HepG2 (cell line): ENCODE data around the gene METTL22. TPM values are rescaled to one million over a fixed set of nuclear protein-coding genes. Genes with fewer than 3 reads are reported as not detected.

ENCODE experiments used
- ATF4 ChIP-seq, 2 experiments: fragments of 450-650 bp in 1 of 2; sonication (generic) in 1 of 2; formaldehyde crosslinking; IDR thresholded peaks; 2 replicates each; pipeline versions ENCODE4 v1.5.0 to v1.8.0; 2020 to 2022; ENCODE audit warnings: mild to moderate bottlenecking in 1 of 2, missing genetic modification reagents in 1 of 2
- EED ChIP-seq: sonication (generic); formaldehyde crosslinking; IDR thresholded peaks from 2 replicates; pipeline ENCODE4 v1.5.0; 2020; ENCODE audit warnings: mild to moderate bottlenecking, missing genetic modification reagents
- KIAA2018 ChIP-seq: sonication (generic); formaldehyde crosslinking; IDR thresholded peaks from 2 replicates; pipeline ENCODE4 v1.5.0; 2020; ENCODE audit warnings: mild to moderate bottlenecking, missing genetic modification reagents, borderline replicate concordance
- MIXL1 ChIP-seq: IDR thresholded peaks from 2 replicates; pipeline ENCODE4 v1.6.1; 2016
- NFIB ChIP-seq: sonication (generic); formaldehyde crosslinking; IDR thresholded peaks from 2 replicates; pipeline ENCODE4 v1.9.0; 2021; ENCODE audit warnings: missing genetic modification reagents, mild to moderate bottlenecking, borderline replicate concordance
- PAF1 ChIP-seq: IDR thresholded peaks from 2 replicates; pipeline ENCODE4 v1.6.1; 2016; ENCODE audit warnings: missing genetic modification reagents, missing compliant biosample characterization
- RNF2 ChIP-seq: fragments of 450-650 bp; conservative IDR thresholded peaks from 2 replicates; pipeline ENCODE4 v1.6.1; 2016; ENCODE audit warnings: low read depth
- RXRB ChIP-seq: IDR thresholded peaks from 2 replicates; pipeline ENCODE4 v1.6.1; 2016; ENCODE audit warnings: borderline replicate concordance, missing genetic modification reagents, missing compliant biosample characterization
- TBX2 ChIP-seq: sonication (generic); formaldehyde crosslinking; IDR thresholded peaks from 2 replicates; pipeline ENCODE4 v1.5.0; 2020; ENCODE audit warnings: missing genetic modification reagents, mild to moderate bottlenecking, borderline replicate concordance
- THAP7 ChIP-seq: sonication (generic); formaldehyde crosslinking; IDR thresholded peaks from 2 replicates; pipeline ENCODE4 v1.8.1; 2023; ENCODE audit warnings: mild to moderate bottlenecking, missing genetic modification reagents
- ZFP62 ChIP-seq: sonication (generic); formaldehyde crosslinking; IDR thresholded peaks from 2 replicates; pipeline ENCODE4 v1.4.0; 2020; ENCODE audit warnings: missing genetic modification reagents
- ZNF281 ChIP-seq: sonication (generic); formaldehyde crosslinking; IDR thresholded peaks from 2 replicates; pipeline ENCODE4 v1.4.0; 2020; ENCODE audit warnings: missing genetic modification reagents, borderline replicate concordance
- ZNF501 ChIP-seq: sonication (generic); formaldehyde crosslinking; IDR thresholded peaks from 2 replicates; pipeline ENCODE4 v1.5.1; 2020; ENCODE audit warnings: mild to moderate bottlenecking, moderate library complexity, missing genetic modification reagents
- ZNF567 ChIP-seq: sonication (generic); formaldehyde crosslinking; IDR thresholded peaks from 2 replicates; pipeline ENCODE4 v1.8.1; 2023; ENCODE audit warnings: mild to moderate bottlenecking, missing genetic modification reagents, borderline replicate concordance
- ZNF674 ChIP-seq: sonication (generic); formaldehyde crosslinking; IDR thresholded peaks from 2 replicates; pipeline ENCODE4 v1.5.0; 2020; ENCODE audit warnings: low read depth, mild to moderate bottlenecking, missing genetic modification reagents
- polyA plus RNA-seq, 8 experiments: library from polyadenylated mRNA; depleted of rRNA in 3 of 8; stranded (reverse) in 7 of 8; unstranded in 1 of 8; fragments of >200 nt; fragmentation: Illumina TruSeq in 4 of 8; extraction: Trizol in 4 of 8; gene quantifications; 2 replicates each; pipeline versions ENCODE4 v1.2.1 to v1.2.3, GENCODE V29; 2011 to 2016; ENCODE audit warnings: low read depth in 4 of 8, missing spikeins in 1 of 8, mixed read lengths in 1 of 8; ENCODE audit not compliant: insufficient read depth in 1 of 8
- total RNA-seq, 5 experiments: library from RNA; depleted of rRNA; stranded (reverse); fragments of >200 nt; fragmentation: Illumina TruSeq; extraction: Trizol; gene quantifications; 2 replicates each; pipeline ENCODE4 v1.2.3, GENCODE V29; 2016; ENCODE audit warnings: low read depth in 1 of 5

Gene METTL22
- total and polyA plus RNA-seq, 2 of the 13 experiments (the other 11 are each of a cell fraction or from before 2014, with no cell fraction given): 36.2 to 94.8 TPM

GRCh38 chr16:8675183-8676159 is 54.0 kb downstream of the METTL22 start (continued):
- TF ChIP-seq ZNF281 (CRISPR knock-in tag): peak; percentile 55; the same call in 1 of the 2 replicates
- TF ChIP-seq ZFP62 (CRISPR knock-in tag): no peak
- TF ChIP-seq RNF2: no peak
- peak; percentile 15; the same call in 1 of the 2 replicates for TF ChIP-seq NFIB (CRISPR knock-in tag)
- no peak for TF ChIP-seq EED (CRISPR knock-in tag)
- peak; percentile 68; the same call in 1 of the 2 replicates for TF ChIP-seq RXRB (CRISPR knock-in tag)
- TF ChIP-seq ZNF501 (CRISPR knock-in tag): no peak
- TF ChIP-seq ZNF674 (CRISPR knock-in tag): no peak
- TF ChIP-seq THAP7 (CRISPR knock-in tag): no peak
- TF ChIP-seq TBX2: 0 out of 2 replicates have a peak, but pooled peaks have one; percentile 44
- TF ChIP-seq KIAA2018 (CRISPR knock-in tag): no peak
- no peak for TF ChIP-seq PAF1
- TF ChIP-seq ZNF567 (CRISPR knock-in tag): no peak
- peak in 1 of 2 experiments; percentile 53; a peak in 1 of 4 replicates for TF ChIP-seq ATF4 (CRISPR knock-in tag; IDR thresholded peaks at IDR 0.05)
- TF ChIP-seq MIXL1 (CRISPR knock-in tag): no peak
